Activated effector memory CD4-positive, alpha-beta T cell treated with anti-CD3 and anti-CD28 coated beads, Interleukin-2, amount 50 U/mL, for 16 hours (primary cell): ENCODE data around the gene HGFAC.

ENCODE experiments used
- DNase-seq: peaks from one replicate; pipeline ENCODE4 v3.0.0-alpha.2; 2020

Gene HGFAC

DNA sequence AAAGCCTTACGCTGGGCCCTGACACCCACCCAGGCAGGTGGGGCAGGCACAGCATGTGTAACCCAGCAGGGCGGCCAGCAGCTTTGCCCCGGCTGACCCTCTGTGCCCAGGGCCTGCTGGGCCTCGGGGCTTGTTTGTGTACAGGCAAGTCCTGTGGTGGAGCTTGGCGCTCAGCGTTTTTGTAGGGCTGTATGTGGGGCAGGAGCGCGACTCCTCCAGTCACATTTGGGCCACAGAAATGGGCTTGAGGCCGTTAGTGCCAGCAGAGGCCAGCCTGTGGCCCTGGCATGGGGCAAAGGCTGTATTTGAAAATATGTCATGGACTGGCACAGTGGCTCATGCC, 14.7 kb upstream of the HGFAC start:
- no peak for DNase-seq

- DNase-seq = no peak
Observed at GRCh38 chr4:3427706-3428446, 13.9 kb upstream of the HGFAC start.

- no peak for DNase-seq
Observed at GRCh38 chr4:3429651-3430050, 12.1 kb upstream of the HGFAC start.

DNA sequence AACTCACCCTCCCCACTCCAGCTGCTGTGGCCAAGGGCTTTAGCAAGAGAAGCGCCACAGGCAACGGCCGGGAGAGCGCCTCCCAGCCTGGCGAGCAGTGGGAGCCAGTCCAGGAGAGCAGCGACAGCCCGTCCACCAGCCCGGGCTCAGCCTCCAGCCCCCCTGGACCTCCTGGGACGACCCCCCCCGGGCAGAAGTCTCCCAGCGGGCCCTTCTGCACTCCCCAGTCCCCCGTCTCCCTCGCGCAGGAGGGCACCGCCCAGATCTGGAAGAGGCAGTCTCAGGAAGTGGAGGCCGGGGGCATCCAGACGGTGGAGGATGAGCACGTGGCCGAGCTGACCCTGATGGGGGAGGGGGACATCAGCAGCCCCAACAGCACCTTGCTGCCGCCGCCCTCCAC, 11.2 kb upstream of the HGFAC start:
- no peak for DNase-seq

DNA sequence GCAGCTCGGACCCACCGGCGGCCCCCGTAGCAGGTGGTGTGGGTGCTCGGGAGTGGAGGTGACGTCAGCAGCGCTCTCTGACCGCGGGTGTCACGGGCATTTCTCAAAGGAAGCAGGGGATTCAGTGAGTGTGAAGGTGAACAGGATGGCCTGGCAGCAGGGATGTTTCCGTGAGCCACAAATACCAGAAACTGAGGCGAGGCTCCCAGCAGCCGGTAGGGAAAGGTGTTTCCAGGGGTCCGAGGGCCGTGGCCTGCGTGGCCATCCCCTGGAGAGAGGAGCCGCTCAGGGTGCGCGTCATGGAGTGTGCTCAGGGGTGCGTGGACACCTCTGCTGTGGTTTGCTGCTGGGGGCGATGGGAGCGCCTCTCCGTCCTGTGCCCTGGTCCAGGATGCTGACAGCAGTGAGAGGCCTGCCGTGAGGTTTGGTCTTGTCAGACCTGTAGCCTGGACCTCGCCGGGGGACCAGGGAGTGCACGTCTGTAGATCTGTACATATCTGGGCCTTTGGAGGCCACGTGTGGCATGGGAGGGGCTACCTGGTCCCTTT, 10.2 kb upstream of the HGFAC start:
- no peak for DNase-seq

- no peak for DNase-seq
Observed at GRCh38 chr4:3432381-3432790, 9.4 kb upstream of the HGFAC start.

DNA sequence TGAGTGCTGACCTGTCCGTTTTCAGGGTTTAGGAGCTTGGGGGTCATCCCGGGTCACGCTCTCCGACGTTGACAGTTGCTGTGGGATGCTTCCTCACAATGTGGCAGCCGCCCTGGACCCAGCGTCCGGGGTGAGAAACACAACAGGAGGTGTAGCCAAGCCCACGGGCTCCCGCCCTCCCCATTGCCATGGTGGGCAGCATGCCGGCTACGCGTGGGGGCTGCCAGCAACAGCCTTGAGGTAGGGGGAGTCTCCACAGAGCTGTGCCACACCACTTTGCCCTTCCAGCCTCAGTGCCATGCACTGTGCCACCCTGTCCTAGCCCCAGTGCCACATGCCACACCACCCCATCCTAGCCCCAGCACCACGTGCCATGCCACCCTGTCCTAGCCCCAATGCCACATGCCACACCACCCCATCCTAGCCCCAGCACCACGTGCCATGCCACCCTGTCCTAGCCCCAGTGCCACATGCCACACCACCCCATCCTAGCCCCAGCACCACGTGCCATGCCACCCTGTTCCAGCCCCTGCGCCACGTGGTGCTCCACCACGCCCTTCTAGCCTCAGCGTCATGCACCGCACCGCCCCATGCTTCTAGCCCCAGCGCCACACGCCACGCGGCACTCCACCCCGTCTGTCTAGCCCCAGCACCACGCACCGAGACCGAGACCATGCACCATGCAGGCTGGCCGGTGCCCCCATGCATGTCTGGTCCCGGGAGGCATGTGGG, 8.5 kb upstream of the HGFAC start:
- DNase-seq = no peak

DNA sequence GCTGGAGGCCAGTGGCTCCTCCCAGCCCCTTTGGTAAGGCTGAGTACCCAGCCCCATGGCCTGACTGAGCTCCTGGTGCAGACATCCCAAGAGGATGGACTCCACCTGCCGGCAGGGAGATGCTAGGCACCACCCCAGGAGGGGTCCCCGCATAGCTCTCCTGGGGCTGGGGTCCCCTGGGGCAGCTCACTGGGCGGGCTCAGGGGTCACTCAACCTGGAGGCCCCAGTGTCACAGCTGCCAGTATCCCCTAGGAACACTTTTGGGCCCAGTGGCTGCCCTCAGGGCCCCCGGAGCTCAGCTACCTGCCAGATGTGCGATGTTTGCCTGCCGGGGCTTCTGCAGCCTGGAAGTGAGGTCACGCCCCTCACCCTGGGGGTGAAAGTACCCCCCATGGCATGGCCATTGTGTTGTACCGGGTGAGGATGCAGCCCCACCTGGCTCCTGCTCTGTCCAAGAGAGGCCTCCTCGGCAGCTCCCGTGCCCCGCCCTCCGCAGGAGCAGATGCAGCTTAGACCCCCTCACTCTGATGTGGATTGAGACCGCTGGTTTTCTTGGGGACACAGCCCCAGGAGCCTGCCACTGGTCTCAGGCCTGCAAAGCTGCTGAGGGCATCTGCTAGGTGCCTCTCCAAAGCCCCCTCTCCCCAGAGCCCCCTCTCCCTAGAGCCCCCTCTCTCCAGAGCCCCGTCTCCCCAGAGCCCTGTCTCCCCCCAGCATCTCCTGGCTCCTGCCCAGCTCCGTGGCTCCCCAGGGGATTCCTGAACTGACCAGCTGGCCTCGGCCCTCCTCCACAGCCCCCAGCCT, 6.7 kb upstream of the HGFAC start:
- DNase-seq = no peak

GRCh38 chr4:3435686-3435956, 6.1 kb upstream of the HGFAC start:
- DNase-seq = no peak

- no peak for DNase-seq
Observed at GRCh38 chr4:3436048-3436797, 5.5 kb upstream of the HGFAC start.

DNA sequence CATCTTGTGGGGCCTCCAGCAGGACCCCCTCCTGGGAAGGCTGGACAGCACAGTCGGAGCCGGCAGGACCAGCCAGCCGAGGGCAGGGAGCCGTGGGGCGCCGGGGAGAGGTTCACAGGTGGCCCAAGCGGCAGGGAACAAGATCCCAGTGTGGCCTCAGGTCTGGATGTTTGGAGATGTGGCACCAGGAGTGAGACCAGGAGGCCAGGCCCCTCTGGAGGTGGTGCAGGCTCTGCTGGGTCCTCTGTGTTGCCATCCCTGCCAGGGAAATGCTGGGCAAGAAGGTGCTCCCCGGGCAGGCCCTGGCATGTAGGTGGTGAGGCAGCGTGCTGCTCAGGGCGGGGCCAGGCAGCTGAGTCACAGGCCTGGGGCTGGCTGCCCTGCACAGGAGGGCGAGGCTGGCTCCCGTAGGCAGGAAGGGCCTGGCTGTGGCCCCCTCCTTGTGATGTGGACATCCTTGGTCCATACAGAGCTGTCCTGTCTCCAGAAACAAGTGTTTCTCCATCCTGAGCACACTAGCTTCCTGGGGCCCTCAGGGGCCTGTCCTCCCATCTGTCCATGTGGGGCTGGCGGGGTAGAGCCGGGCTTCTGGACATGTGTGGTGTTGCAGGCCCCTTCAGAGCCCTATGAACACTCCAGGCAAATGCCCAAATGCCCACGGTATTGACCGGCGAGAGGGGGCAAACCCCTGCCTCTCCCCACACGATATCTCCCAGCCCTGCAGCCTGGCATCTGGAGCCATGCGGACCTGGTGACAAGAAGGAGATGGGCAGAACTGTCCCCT, 4.8 kb upstream of the HGFAC start:
- DNase-seq = no peak

GRCh38 chr4:3437582-3437936, 4.2 kb upstream of the HGFAC start:
- DNase-seq = no peak

DNA sequence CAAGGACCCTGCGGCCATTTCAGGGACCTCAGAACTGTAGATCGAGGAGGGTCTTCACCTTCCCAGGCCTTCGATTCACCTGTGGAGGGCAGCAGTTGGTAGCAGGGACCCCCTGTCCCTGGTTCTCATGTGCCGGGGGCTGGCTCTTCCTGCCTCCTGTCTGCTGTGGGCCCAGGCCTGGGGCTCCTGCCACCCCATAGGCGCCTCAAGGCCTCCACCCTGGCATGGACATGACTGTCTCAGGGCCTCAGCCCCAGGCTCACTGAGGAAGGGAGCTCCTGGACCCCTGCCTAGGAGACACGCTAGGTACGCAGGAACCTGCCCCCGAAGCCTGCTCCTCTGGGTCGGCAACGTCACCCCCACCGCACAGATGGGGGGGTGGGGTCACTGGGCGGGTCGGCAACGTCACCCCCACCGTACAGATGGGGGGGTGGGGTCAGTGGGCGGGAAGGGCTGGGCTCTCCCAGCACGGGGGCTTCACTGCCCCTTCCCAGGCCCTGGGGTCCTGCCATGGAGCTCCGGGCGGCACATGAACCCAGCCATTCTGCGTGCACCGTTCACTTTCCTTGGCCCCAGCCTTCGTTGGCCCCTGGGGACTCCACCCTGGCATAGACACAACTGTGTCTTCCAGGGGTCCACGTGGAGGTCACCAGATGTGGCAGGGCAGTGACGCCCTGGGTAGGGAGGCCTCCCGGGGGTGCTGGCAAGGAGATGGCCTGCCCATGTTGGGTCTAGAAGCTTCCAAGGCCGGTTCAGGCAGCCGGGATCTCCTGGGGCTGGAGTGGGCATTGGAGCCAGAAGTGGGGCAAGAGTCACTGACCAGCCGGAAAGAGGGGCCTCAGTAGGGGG, 3.5 kb upstream of the HGFAC start:
- no peak for DNase-seq

- DNase-seq = no peak
Observed at GRCh38 chr4:3438847-3439180, 3.0 kb upstream of the HGFAC start.

GRCh38 chr4:3439391-3439790, 2.4 kb upstream of the HGFAC start:
- DNase-seq = no peak

GRCh38 chr4:3440011-3440410, 1.8 kb upstream of the HGFAC start:
- no peak for DNase-seq

- DNase-seq = no peak
Observed at GRCh38 chr4:3440979-3441500, 728 bp upstream of the HGFAC start.

GRCh38 chr4:3442460-3442958, 741 bp downstream of the HGFAC start:
- no peak for DNase-seq

DNA sequence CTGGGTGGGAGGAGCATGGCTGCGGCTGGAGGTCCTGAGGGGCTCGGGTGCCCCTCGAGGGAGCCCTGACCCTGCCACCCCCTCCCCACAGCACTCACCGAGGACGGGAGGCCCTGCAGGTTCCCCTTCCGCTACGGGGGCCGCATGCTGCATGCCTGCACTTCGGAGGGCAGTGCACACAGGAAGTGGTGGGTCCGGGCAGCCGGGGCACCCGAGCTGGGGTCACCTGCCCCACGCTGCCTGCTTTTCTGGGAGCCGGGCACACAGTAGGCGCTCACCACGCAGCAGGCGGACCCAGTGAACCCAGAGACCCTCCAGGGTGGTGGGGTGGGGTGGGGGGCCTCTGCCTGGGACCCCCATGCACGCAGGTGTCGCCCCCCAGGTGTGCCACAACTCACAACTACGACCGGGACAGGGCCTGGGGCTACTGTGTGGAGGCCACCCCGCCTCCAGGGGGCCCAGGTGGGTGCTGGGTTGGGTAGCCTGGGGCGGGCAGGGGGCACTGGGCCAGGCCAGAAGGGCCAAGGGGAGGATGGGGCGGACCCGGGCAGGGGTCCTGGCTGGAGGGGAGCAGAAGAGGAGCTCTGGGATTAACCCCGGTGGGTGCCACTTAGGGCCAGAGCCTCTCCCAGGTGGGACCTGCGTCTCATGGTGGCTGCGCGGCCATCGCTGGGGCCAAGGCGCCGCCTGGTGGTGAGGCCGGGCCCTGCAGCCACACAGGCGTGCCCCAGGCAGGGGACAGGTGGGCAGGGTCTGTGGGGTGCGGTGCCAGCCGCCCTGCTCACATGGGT, 1.4 kb downstream of the HGFAC start:
- peak; percentile 87 for DNase-seq

DNA sequence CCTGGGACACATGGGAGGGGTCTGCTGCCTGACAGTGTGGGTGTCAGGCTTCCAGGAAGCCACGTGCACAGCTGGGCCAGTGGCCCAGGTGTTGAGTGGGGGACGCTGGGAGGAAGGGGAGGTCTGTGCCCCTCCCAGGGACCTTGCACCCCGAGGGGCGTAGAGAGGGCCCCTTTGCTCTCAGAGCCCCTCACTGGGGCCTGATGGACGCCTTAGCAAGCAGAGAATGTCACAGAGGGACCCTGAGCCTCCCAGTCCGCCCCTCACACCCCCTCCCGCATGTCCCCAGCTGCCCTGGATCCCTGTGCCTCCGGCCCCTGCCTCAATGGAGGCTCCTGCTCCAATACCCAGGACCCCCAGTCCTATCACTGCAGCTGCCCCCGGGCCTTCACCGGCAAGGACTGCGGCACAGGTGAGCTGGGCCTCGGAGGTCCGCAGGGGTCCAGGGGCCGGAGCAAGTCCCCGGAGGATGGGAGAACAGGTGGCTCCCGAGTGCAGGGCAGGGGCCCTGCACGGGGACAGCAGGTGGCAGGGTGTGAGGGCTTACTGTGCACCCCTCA, 2.1 kb downstream of the HGFAC start:
- DNase-seq = no peak
